Panc1 (cell line): ENCODE results near the gene KLF18. TPM values are rescaled to one million over a fixed set of nuclear protein-coding genes. Genes with fewer than 3 reads are reported as not detected.

ENCODE experiments used
- ATAC-seq: fragments of 200-7000 bp; cut with Tn5 transposase; 2 replicates; pipeline ENCODE4 v1.9.1; 2020; ENCODE audit warnings: mild to moderate bottlenecking, moderate library complexity
- BruUV-seq: library from RNA; stranded (reverse); fragments of 400-500 nt; replicated peaks from 2 replicates; lab custom pipeline; 2021; lab: Mats Ljungman, UMichigan
- CTCF ChIA-PET: fragments of 300-600 bp; sonication (Branson Sonifier 250); formaldehyde crosslinking; loops from one replicate; lab custom pipeline; 2022; ENCODE audit warnings: antibody characterized with exemption; lab: Charles Lee
- POLR2A ChIA-PET: fragments of 300-600 bp; sonication (Branson Sonifier 250); formaldehyde crosslinking; loops from one replicate; lab custom pipeline; 2022; ENCODE audit warnings: antibody characterized with exemption; lab: Charles Lee
- DNase-seq: peaks from one replicate; pipeline ENCODE4 v3.0.0-alpha.2; 2010; ENCODE audit warnings: low read depth, low spot score
- H3K27ac ChIP-seq: 2 replicates; pipeline ENCODE4 v1.5.1; 2011; ENCODE audit warnings: mild to moderate bottlenecking, low read length, inconsistent platforms
- H3K27me3 ChIP-seq: fragments of 200-500 bp; sonication (Bioruptor generic); 2 replicates; pipeline ENCODE4 v1.6.0; 2014; ENCODE audit warnings: low read length, inconsistent platforms; ENCODE audit not compliant: control insufficient read depth, insufficient read depth
- H3K36me3 ChIP-seq: fragments of 200-500 bp; sonication (Bioruptor generic); 2 replicates; pipeline ENCODE4 v1.5.1; 2014; ENCODE audit warnings: inconsistent platforms, mild to moderate bottlenecking, low read length, moderate library complexity; ENCODE audit not compliant: control insufficient read depth, insufficient read depth
- H3K4me1 ChIP-seq: 2 replicates; pipeline ENCODE4 v1.5.1; 2011; ENCODE audit warnings: inconsistent platforms, mild to moderate bottlenecking, low read length, moderate library complexity; ENCODE audit not compliant: control insufficient read depth, insufficient read depth
- H3K4me3 ChIP-seq, 2 experiments: 2 replicates each; pipeline ENCODE4 v1.5.1; 2011 to 2012; ENCODE audit warnings: low read depth in 2 of 2, low read length in 2 of 2, mild to moderate bottlenecking in 2 of 2, inconsistent platforms in 1 of 2, moderate library complexity in 1 of 2
- H3K9me3 ChIP-seq: fragments of 200-500 bp; sonication (Bioruptor generic); 2 replicates; pipeline ENCODE4 v1.5.1; 2014; ENCODE audit warnings: low read depth, mild to moderate bottlenecking, inconsistent platforms, low read length, moderate library complexity; ENCODE audit not compliant: control insufficient read depth, insufficient read depth
- POLR2AphosphoS5 ChIP-seq: IDR thresholded peaks from 2 replicates; pipeline ENCODE4 v1.6.1; 2012; ENCODE audit warnings: mild to moderate bottlenecking, low read depth, low read length, moderate library complexity
- SIN3A ChIP-seq: IDR thresholded peaks from 2 replicates; pipeline ENCODE4 v1.6.1; 2012; ENCODE audit warnings: low read depth, mild to moderate bottlenecking, low read length, moderate library complexity, borderline replicate concordance; ENCODE audit not compliant: insufficient read depth
- TCF7L2 ChIP-seq: IDR thresholded peaks from 2 replicates; pipeline ENCODE4 v1.6.1; 2011; ENCODE audit warnings: mild to moderate bottlenecking, low read depth, low read length, inconsistent platforms
- in situ Hi-C: cut with HindIII; loops from 2 replicates; pipeline ENCODE4 v1.10.0; 2016; ENCODE audit warnings: low sequenced_read_pairs, low pct_unique_long_range_greater_than_20kb
- intact Hi-C: fragments of 100-400 bp; cut with micrococcal nuclease; formaldehyde crosslinking; loops from one replicate; pipeline ENCODE4 v1.10.0; 2022; ENCODE audit not compliant: unreplicated experiment
- total RNA-seq: library from RNA; stranded (reverse); gene quantifications from one replicate; pipeline ENCODE4 v1.2.1, GENCODE V29; 2021; ENCODE audit not compliant: unreplicated experiment
- TF ChIP-seq, protein P1 (sequence below), 2 experiments: IDR thresholded peaks; 2 replicates each; pipeline ENCODE4 v1.6.1; 2011 to 2012; ENCODE audit warnings: low read depth in 2 of 2, control low read depth in 1 of 2, low read length in 1 of 2, mild to moderate bottlenecking in 1 of 2, moderate library complexity in 1 of 2; ENCODE audit not compliant: insufficient read depth in 1 of 2
- TF ChIP-seq, protein P2 (sequence below): fragments of 450-650 bp; IDR thresholded peaks from 2 replicates; pipeline ENCODE4 v1.5.1; 2017; ENCODE audit warnings: mild to moderate bottlenecking

The KLF18 gene
- total RNA-seq, 1 experiment from 2014 or later, result not detected

GRCh38 chr1:44094047-44094446 lies 47.4 kb downstream of the KLF18 start:
- Histone ChIP-seq H3K9me3 (no peaks in the 10 kb centered on the region), H3K4me1 (no peaks in the 10 kb centered on the region), H3K4me3 (no peak overlapping the region), H3K36me3 (no peaks in the 10 kb centered on the region), H3K27ac (no peak overlapping the region), H3K27me3 (no peaks in the 10 kb centered on the region)
- in situ Hi-C loops, result no loop called here
- TF ChIP-seq SIN3A (no peak), POLR2AphosphoS5 (no peak), TCF7L2 (no peak)
- TF ChIP-seq, protein P1, sequence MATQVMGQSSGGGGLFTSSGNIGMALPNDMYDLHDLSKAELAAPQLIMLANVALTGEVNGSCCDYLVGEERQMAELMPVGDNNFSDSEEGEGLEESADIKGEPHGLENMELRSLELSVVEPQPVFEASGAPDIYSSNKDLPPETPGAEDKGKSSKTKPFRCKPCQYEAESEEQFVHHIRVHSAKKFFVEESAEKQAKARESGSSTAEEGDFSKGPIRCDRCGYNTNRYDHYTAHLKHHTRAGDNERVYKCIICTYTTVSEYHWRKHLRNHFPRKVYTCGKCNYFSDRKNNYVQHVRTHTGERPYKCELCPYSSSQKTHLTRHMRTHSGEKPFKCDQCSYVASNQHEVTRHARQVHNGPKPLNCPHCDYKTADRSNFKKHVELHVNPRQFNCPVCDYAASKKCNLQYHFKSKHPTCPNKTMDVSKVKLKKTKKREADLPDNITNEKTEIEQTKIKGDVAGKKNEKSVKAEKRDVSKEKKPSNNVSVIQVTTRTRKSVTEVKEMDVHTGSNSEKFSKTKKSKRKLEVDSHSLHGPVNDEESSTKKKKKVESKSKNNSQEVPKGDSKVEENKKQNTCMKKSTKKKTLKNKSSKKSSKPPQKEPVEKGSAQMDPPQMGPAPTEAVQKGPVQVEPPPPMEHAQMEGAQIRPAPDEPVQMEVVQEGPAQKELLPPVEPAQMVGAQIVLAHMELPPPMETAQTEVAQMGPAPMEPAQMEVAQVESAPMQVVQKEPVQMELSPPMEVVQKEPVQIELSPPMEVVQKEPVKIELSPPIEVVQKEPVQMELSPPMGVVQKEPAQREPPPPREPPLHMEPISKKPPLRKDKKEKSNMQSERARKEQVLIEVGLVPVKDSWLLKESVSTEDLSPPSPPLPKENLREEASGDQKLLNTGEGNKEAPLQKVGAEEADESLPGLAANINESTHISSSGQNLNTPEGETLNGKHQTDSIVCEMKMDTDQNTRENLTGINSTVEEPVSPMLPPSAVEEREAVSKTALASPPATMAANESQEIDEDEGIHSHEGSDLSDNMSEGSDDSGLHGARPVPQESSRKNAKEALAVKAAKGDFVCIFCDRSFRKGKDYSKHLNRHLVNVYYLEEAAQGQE (IDR thresholded peaks at IDR 0.05; ENCODE audit: insufficient read depth in 1 of 2, low read depth in 2 of 2, low read length in 1 of 2), result no peak
- TF ChIP-seq, protein P2, sequence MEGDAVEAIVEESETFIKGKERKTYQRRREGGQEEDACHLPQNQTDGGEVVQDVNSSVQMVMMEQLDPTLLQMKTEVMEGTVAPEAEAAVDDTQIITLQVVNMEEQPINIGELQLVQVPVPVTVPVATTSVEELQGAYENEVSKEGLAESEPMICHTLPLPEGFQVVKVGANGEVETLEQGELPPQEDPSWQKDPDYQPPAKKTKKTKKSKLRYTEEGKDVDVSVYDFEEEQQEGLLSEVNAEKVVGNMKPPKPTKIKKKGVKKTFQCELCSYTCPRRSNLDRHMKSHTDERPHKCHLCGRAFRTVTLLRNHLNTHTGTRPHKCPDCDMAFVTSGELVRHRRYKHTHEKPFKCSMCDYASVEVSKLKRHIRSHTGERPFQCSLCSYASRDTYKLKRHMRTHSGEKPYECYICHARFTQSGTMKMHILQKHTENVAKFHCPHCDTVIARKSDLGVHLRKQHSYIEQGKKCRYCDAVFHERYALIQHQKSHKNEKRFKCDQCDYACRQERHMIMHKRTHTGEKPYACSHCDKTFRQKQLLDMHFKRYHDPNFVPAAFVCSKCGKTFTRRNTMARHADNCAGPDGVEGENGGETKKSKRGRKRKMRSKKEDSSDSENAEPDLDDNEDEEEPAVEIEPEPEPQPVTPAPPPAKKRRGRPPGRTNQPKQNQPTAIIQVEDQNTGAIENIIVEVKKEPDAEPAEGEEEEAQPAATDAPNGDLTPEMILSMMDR, result no peak
- ChIA-PET CTCF (interaction anchor here (0.7 kb wide), 1 partner anchor 33 kb away, joined by 4 read pairs; no protein-coding TSS in a partner anchor), POLR2A (no interaction called here)
- no TSS peak for BruUV-seq
- intact Hi-C loops, result loop anchor here (10.0 kb wide), 1 partner anchor 101 kb away; no protein-coding TSS in a partner anchor
- ATAC-seq (no peak), DNase-seq (no peak)

DNA sequence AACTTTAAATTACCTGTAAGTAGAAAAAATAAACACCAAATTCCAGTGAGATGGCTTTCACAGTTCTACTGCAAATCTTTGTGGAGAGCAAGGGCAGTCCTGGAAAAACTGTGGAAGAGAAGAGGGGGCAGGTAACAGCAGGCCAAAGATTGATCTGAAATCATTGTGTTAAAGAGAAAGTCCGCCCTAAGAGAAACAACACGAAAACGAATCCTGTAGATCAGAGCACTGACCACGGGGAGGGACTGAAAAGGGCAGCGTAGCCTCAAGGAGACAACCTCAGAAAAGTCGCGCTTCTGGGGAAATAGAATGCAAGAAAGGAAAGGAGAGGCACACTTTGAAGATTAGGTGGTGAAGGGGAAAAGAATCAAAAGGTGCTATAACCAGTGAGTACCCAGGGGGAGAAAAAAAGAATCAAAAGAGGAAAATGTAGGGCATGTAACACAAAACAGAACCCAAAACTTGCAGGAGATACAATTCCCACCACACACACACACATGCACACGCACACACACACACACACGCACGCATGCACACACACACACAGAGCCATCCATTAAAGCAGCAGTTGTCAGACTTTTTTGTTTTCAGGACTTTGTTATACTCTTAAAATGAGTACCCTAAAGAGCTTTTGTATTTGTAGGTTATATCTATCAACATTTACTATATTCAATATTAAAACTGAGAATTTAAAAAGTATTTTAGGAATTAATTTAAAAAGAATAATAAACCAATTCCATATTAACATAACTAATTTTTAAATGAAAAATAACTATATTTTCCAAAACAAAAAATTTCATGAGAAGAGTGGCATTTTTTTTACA lies 50.8 kb downstream of the KLF18 start:
- no peak for DNase-seq
- BruUV-seq, result no TSS peak
- intact Hi-C loops, result loop anchor here (10.0 kb wide), 1 partner anchor 104 kb away; no protein-coding TSS in a partner anchor
- Histone ChIP-seq H3K4me1 (no peaks in the 10 kb centered on the region), H3K27me3 (no peaks in the 10 kb centered on the region), H3K4me3 (no peak overlapping the region), H3K9me3 (no peaks in the 10 kb centered on the region), H3K36me3 (no peaks in the 10 kb centered on the region), H3K27ac (no peak overlapping the region)
- CTCF ChIA-PET, result interaction anchor here (0.7 kb wide), 1 partner anchor 504 kb away, joined by 6 read pairs; no protein-coding TSS in a partner anchor
- TF ChIP-seq SIN3A (no peak), TCF7L2 (no peak), POLR2AphosphoS5 (no peak)
- TF ChIP-seq, protein P2, result no peak
- TF ChIP-seq, protein P1 (IDR thresholded peaks at IDR 0.05; ENCODE audit: insufficient read depth in 1 of 2, low read depth in 2 of 2, low read length in 1 of 2), result no peak
- in situ Hi-C loops, result no loop called here
- ATAC-seq, result no peak
- POLR2A ChIA-PET, result interaction anchor here (0.6 kb wide), 1 partner anchor 10 kb away, joined by 3 read pairs; no protein-coding TSS in a partner anchor
